WI38 (cell line): Measurements from ENCODE around the gene CHD9.
A peak's percentile ranks its signal among the peaks of the same experiment; 100 is the strongest.

Source experiments
- H3K4me3 ChIP-seq: 2 replicates; pipeline ENCODE4 v1.5.1; 2011; ENCODE audit warnings: low read depth, mild to moderate bottlenecking, control low read depth, low read length
- CTCF ChIP-seq: IDR thresholded peaks from 2 replicates; pipeline ENCODE4 v1.5.1; 2012; ENCODE audit warnings: low read depth, mild to moderate bottlenecking, control low read depth, low read length

CHD9 gene

GRCh38 chr16:53147500-53148065 is 92.8 kb downstream of the CHD9 start:
- no peak for TF ChIP-seq CTCF
- H3K4me3 ChIP-seq = no peak overlapping the region

- no peak for TF ChIP-seq CTCF
- no peak overlapping the region for H3K4me3 ChIP-seq
Observed at GRCh38 chr16:53150769-53151168, 96.0 kb downstream of the CHD9 start.

- no peak for TF ChIP-seq CTCF
- H3K4me3 ChIP-seq = no peak overlapping the region
Observed at GRCh38 chr16:53152329-53152728, 97.5 kb downstream of the CHD9 start.

- H3K4me3 ChIP-seq = no peak overlapping the region
- no peak for TF ChIP-seq CTCF
Observed at GRCh38 chr16:53153130-53153529, 98.3 kb downstream of the CHD9 start.

- H3K4me3 ChIP-seq = no peak overlapping the region
- no peak for TF ChIP-seq CTCF
Observed at GRCh38 chr16:53154513-53154912, 99.7 kb downstream of the CHD9 start.

- no peak overlapping the region for H3K4me3 ChIP-seq
- TF ChIP-seq CTCF = no peak
Observed at GRCh38 chr16:53156516-53156915, 101.7 kb downstream of the CHD9 start.

- TF ChIP-seq CTCF = peak; percentile 61
- no peak overlapping the region for H3K4me3 ChIP-seq
Observed at GRCh38 chr16:53159781-53160436, 105.1 kb downstream of the CHD9 start.
